Endothelial cell of umbilical vein (primary cell): Measurements from ENCODE around the gene TCN2. TPM values are rescaled to one million over a fixed set of nuclear protein-coding genes. Genes with fewer than 3 reads are reported as not detected.

Experiments used
- BruUV-seq: library from RNA; stranded (reverse); fragments of 400-500 nt; replicated peaks from 2 replicates; lab custom pipeline; 2021; lab: Mats Ljungman, UMichigan
- CTCF ChIA-PET: fragments of 300-600, 350-600 bp; sonication (Branson Sonifier 250); formaldehyde crosslinking; loops from one replicate; lab custom pipeline; 2021; ENCODE audit warnings: antibody characterized with exemption, inconsistent platforms; lab: Charles Lee
- POLR2A ChIA-PET: fragments of 300-600, 350-600 bp; sonication (Branson Sonifier 250); formaldehyde crosslinking; loops from one replicate; lab custom pipeline; 2021; ENCODE audit warnings: antibody characterized with exemption, inconsistent platforms; lab: Charles Lee
- DNase-seq: peaks from one replicate; pipeline ENCODE4 v3.0.0-alpha.2; 2011; ENCODE audit warnings: low read depth, low spot score
- FAIRE-seq: peaks from 2 replicates; lab custom pipeline; 2011; peaks lifted over from hg19 to GRCh38; lab: Jason Lieb, UNC
- H2AFZ ChIP-seq: 2 replicates; pipeline ENCODE4 v1.6.0; 2012; ENCODE audit warnings: low read depth, low read length, control low read depth, inconsistent platforms
- H3K27ac ChIP-seq: 2 replicates; pipeline ENCODE4 v1.5.1; 2011; ENCODE audit warnings: low read depth, mild to moderate bottlenecking, control low read depth, low read length, moderate library complexity; ENCODE audit not compliant: insufficient read depth
- H3K27me3 ChIP-seq, 2 experiments: 2 replicates each; pipeline versions ENCODE4 v1.6.0 to v1.6.1; 2011; ENCODE audit warnings: low read length in 2 of 2, mixed read lengths in 1 of 2; ENCODE audit not compliant: control insufficient read depth in 2 of 2, insufficient read depth in 2 of 2
- H3K36me3 ChIP-seq, 2 experiments: 2 replicates in 1 of 2; 3 replicates in 1 of 2; pipeline ENCODE4 v1.5.1; 2011; ENCODE audit warnings: low read length in 2 of 2, mild to moderate bottlenecking in 1 of 2, moderate library complexity in 1 of 2; ENCODE audit not compliant: control insufficient read depth in 2 of 2, insufficient read depth in 2 of 2; ENCODE audit errors: extremely low read depth in 1 of 2
- H3K4me1 ChIP-seq: 3 replicates; pipeline ENCODE4 v1.5.1; 2011; ENCODE audit warnings: mild to moderate bottlenecking, low read length; ENCODE audit not compliant: control insufficient read depth, insufficient read depth; ENCODE audit errors: extremely low read depth
- H3K4me2 ChIP-seq: 2 replicates; pipeline ENCODE4 v1.6.1; 2011; ENCODE audit warnings: low read length, control low read depth, mixed read lengths; ENCODE audit not compliant: insufficient read depth
- H3K4me3 ChIP-seq, 3 experiments: fragments of 200-600 bp in 1 of 3; sonication (generic), shearing (Covaris generic) in 1 of 3; replicated peaks in 1 of 3; 2 replicates each; pipeline ENCODE4 v1.5.1; 2011 to 2016; ENCODE audit warnings: control low read depth in 3 of 3, low read length in 3 of 3, mild to moderate bottlenecking in 2 of 3, inconsistent platforms in 1 of 3, low read depth in 1 of 3, moderate library complexity in 1 of 3; ENCODE audit not compliant: insufficient read depth in 1 of 3
- H3K79me2 ChIP-seq: 2 replicates; pipeline ENCODE4 v1.6.0; 2012; ENCODE audit warnings: low read length, inconsistent platforms; ENCODE audit not compliant: control insufficient read depth, insufficient read depth
- H3K9ac ChIP-seq: replicated peaks from 2 replicates; pipeline ENCODE3; 2011; ENCODE audit warnings: low read length, control low read depth; ENCODE audit not compliant: insufficient read depth; ENCODE audit errors: extremely low read depth
- H3K9me1 ChIP-seq: replicated peaks from 3 replicates; pipeline ENCODE4 v1.6.0; 2011; ENCODE audit warnings: mild to moderate bottlenecking, low read length; ENCODE audit not compliant: control insufficient read depth, insufficient read depth; ENCODE audit errors: extremely low read depth
- H3K9me3 ChIP-seq: replicated peaks from 2 replicates; pipeline ENCODE4 v1.5.1; 2012; ENCODE audit warnings: low read length, inconsistent platforms; ENCODE audit not compliant: control insufficient read depth, insufficient read depth
- H4K20me1 ChIP-seq: replicated peaks from 2 replicates; pipeline ENCODE3; 2011; ENCODE audit warnings: mild to moderate bottlenecking, low read length; ENCODE audit not compliant: control insufficient read depth, insufficient read depth; ENCODE audit errors: extremely low read depth
- FOS ChIP-seq: IDR thresholded peaks from 2 replicates; pipeline ENCODE4 v1.6.1; 2011; ENCODE audit warnings: mild to moderate bottlenecking, low read length, moderate library complexity, borderline replicate concordance; ENCODE audit not compliant: insufficient read depth
- JUN ChIP-seq: IDR thresholded peaks from 2 replicates; pipeline ENCODE4 v1.6.1; 2011; ENCODE audit warnings: borderline replicate concordance, low read depth; ENCODE audit not compliant: insufficient read length, insufficient read depth
- MYC ChIP-seq: IDR thresholded peaks from one replicate; pipeline ENCODE4 v1.6.1; 2011; ENCODE audit warnings: mild to moderate bottlenecking, low read depth, low read length
- POLR2AphosphoS5 ChIP-seq: IDR thresholded peaks from 2 replicates; pipeline ENCODE4 v1.6.1; 2012; ENCODE audit warnings: low read depth, mild to moderate bottlenecking, control low read depth, low read length, moderate library complexity; ENCODE audit not compliant: insufficient read depth
- dilution Hi-C: fragments of 300-500 bp; cut with MboI; formaldehyde crosslinking; loops from one replicate; pipeline ENCODE4 v1.15.0; 2019; ENCODE audit warnings: low sequenced_read_pairs; ENCODE audit not compliant: extremely low pct_ligation_motif_present
- intact Hi-C: fragments of 100-400 bp; cut with micrococcal nuclease; formaldehyde crosslinking; loops from one replicate; pipeline ENCODE4 v1.10.0; 2022
- polyA plus RNA-seq, 4 experiments: library from polyadenylated mRNA; depleted of rRNA in 3 of 4; stranded (reverse) in 3 of 4; unstranded in 1 of 4; fragments of >200 nt; gene quantifications; 2 replicates each; pipeline versions ENCODE4 v1.2.1 to v1.2.3, GENCODE V29; 2011 to 2012; ENCODE audit warnings: missing spikeins in 1 of 4
- total RNA-seq: library from RNA; stranded (reverse); gene quantifications from 2 replicates; pipeline ENCODE4 v1.2.3, GENCODE V29; 2021
- TF ChIP-seq, protein P1 (sequence below): IDR thresholded peaks from 2 replicates; pipeline ENCODE4 v1.6.1; 2011; ENCODE audit not compliant: insufficient read depth, insufficient read length
- TF ChIP-seq, protein P2 (sequence below), 2 donors: IDR thresholded peaks; 1 replicate in 1 of 2; 2 replicates in 1 of 2; pipeline ENCODE4 v1.5.1; 2011; ENCODE audit warnings: low read length in 2 of 2, mild to moderate bottlenecking in 2 of 2, moderate library complexity in 2 of 2, control low read depth in 1 of 2, inconsistent platforms in 1 of 2, low read depth in 1 of 2; ENCODE audit not compliant: insufficient read depth in 1 of 2; ENCODE audit errors: extremely low read depth in 1 of 2

The TCN2 gene
- total and polyA plus RNA-seq, 2 donors (not counting 3 experiments of a cell fraction or from before 2014, with no cell fraction given): 80.6 to 188 TPM

DNA sequence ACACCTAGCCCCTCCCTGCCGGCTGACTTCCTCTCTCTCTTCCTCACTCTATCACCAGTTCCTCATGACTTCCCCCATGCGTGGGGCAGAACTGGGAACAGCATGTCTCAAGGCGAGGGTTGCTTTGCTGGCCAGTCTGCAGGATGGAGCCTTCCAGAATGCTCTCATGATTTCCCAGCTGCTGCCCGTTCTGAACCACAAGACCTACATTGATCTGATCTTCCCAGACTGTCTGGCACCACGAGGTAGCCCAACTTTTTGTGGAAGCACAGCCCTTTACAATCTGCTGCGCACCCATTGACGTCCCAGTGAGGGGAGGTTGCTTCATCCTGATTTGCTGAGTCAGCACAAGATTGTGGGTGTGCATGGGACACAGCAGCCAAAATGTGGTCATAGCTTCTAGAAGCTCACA lies 8.6 kb downstream of the TCN2 start:
- no peaks in the 10 kb centered on the region for H4K20me1 ChIP-seq
- ChIA-PET POLR2A (no interaction called here), CTCF (interaction anchor here (2.0 kb wide), 1 partner anchor 9 kb away, joined by 6 read pairs; the partner anchor contains the start of gene TCN2)
- no peak overlapping the region for H3K27ac ChIP-seq
- H3K36me3 ChIP-seq: peaks cover 0 to 43% of the 10 kb centered on the region in 2 experiments
- no peaks in the 10 kb centered on the region for H3K4me1 ChIP-seq
- H2AFZ ChIP-seq: no peak overlapping the region
- intact Hi-C loops (no loop called here), dilution Hi-C loops (no loop called here)
- DNase-seq: no peak
- no peak overlapping the region for H3K4me3 ChIP-seq
- H3K9me1 ChIP-seq: no peaks in the 10 kb centered on the region
- no peak overlapping the region for H3K9ac ChIP-seq
- no peaks in the 10 kb centered on the region for H3K27me3 ChIP-seq
- TF ChIP-seq, protein P1, sequence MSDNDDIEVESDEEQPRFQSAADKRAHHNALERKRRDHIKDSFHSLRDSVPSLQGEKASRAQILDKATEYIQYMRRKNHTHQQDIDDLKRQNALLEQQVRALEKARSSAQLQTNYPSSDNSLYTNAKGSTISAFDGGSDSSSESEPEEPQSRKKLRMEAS: no peak
- TF ChIP-seq, protein P2, sequence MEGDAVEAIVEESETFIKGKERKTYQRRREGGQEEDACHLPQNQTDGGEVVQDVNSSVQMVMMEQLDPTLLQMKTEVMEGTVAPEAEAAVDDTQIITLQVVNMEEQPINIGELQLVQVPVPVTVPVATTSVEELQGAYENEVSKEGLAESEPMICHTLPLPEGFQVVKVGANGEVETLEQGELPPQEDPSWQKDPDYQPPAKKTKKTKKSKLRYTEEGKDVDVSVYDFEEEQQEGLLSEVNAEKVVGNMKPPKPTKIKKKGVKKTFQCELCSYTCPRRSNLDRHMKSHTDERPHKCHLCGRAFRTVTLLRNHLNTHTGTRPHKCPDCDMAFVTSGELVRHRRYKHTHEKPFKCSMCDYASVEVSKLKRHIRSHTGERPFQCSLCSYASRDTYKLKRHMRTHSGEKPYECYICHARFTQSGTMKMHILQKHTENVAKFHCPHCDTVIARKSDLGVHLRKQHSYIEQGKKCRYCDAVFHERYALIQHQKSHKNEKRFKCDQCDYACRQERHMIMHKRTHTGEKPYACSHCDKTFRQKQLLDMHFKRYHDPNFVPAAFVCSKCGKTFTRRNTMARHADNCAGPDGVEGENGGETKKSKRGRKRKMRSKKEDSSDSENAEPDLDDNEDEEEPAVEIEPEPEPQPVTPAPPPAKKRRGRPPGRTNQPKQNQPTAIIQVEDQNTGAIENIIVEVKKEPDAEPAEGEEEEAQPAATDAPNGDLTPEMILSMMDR (IDR thresholded peaks at IDR 0.05; ENCODE audit: extremely low read depth in 1 of 2, insufficient read depth in 1 of 2, low read depth in 1 of 2, low read length in 2 of 2): no peak
- TF ChIP-seq FOS: no peak
- no peak for TF ChIP-seq JUN
- no peak for TF ChIP-seq POLR2AphosphoS5
- no peak for TF ChIP-seq MYC
- FAIRE-seq: no peak
- no peaks in the 10 kb centered on the region for H3K9me3 ChIP-seq
- no peak overlapping the region for H3K4me2 ChIP-seq
- no TSS peak for BruUV-seq
- H3K79me2 ChIP-seq: no peaks in the 10 kb centered on the region
